NCI-H69 (cell line): ENCODE data around the gene CYP4F2.
A peak's percentile ranks its signal among the peaks of the same experiment; 100 is the strongest.
"Not testable (repeated sequence)": the region's sequence is repeated elsewhere in the genome, so short reads cannot be mapped to it uniquely, and the experiment has no call there.

Source experiments
- DNase-seq: peaks from one replicate; lab custom pipeline; 2025; lab: John Stamatoyannopoulos, UW

The CYP4F2 gene, protein sequence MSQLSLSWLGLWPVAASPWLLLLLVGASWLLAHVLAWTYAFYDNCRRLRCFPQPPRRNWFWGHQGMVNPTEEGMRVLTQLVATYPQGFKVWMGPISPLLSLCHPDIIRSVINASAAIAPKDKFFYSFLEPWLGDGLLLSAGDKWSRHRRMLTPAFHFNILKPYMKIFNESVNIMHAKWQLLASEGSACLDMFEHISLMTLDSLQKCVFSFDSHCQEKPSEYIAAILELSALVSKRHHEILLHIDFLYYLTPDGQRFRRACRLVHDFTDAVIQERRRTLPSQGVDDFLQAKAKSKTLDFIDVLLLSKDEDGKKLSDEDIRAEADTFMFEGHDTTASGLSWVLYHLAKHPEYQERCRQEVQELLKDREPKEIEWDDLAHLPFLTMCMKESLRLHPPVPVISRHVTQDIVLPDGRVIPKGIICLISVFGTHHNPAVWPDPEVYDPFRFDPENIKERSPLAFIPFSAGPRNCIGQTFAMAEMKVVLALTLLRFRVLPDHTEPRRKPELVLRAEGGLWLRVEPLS

GRCh38 chr19:15897738-15898276 is at the start of gene CYP4F2:
Gene CYP4F2 (minus strand): TSS chr19:15898074. CDS start chr19:15897611, 463 bp downstream.
- no peak for DNase-seq

- no peak for DNase-seq
Observed at GRCh38 chr19:15945301-15945700, 47.4 kb upstream of the CYP4F2 start.

DNA sequence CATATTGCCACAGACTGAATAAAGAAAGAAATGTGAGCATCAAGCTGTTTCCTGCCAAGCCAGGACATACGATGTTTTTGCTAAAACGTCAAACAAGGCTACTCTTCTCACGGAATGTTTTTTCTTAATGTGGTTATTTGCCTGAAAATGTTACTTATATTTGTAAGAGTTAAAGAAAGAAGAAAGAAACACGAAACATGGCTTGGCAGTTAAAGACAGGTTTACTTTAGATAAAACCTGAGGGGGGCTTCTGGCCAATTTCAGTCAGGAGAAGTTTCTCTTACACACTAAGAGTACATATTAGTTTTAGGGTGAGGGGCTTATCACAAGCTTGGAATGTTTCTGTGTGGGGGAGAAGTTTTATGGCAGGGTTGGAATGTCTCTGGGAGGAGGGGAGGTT is 46.5 kb upstream of the CYP4F2 start:
- no peak for DNase-seq

- DNase-seq: no peak
Observed at GRCh38 chr19:15937771-15938170, 39.9 kb upstream of the CYP4F2 start.

- no peak for DNase-seq
Observed at GRCh38 chr19:15936950-15937349, 39.1 kb upstream of the CYP4F2 start.

DNA sequence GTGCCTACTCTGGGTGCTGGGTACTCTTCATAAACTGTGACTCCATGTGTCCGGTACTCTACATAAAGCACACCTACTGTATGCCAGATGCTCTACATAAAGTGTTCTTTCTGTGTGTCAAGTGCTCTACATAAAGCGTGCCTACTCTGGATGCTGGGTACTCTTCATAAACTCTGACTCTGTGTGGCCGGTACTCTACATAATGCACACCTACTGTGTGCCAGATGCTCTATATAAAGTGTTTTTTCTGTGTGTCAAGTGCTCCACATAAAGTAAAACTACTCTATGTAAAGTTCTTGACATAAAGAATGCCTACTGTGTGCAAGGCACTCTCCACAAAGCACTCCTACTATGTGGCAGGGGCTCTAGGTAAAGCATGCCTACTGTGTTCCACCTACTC is 38.3 kb upstream of the CYP4F2 start:
- no peak for DNase-seq

DNA sequence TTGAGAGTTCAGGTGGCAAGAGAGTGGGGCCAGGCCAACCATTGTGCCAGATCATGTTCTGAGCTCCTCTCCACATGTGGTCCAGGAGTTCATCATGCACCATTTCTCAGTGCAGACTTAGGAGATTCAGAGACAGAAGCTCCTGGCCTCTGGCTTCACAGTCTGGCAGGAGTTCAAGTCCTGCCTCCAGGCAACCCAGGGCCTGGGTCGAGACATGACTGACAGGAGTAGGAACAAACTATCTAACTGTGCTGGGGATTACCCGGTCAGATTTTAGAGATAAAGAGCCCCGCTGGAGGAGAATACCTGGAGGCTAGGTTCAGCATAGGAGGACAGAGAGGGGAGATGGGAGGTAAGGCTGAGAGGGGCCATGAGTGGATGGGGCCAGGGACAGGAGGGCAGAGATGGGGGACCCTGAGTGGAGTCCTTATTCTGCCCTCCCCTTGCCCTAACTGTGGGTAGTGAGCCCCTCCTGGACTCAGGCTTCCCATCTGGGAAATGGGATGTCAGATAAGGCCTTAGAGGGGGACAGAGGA is 37.4 kb upstream of the CYP4F2 start:
- no peak for DNase-seq

DNA sequence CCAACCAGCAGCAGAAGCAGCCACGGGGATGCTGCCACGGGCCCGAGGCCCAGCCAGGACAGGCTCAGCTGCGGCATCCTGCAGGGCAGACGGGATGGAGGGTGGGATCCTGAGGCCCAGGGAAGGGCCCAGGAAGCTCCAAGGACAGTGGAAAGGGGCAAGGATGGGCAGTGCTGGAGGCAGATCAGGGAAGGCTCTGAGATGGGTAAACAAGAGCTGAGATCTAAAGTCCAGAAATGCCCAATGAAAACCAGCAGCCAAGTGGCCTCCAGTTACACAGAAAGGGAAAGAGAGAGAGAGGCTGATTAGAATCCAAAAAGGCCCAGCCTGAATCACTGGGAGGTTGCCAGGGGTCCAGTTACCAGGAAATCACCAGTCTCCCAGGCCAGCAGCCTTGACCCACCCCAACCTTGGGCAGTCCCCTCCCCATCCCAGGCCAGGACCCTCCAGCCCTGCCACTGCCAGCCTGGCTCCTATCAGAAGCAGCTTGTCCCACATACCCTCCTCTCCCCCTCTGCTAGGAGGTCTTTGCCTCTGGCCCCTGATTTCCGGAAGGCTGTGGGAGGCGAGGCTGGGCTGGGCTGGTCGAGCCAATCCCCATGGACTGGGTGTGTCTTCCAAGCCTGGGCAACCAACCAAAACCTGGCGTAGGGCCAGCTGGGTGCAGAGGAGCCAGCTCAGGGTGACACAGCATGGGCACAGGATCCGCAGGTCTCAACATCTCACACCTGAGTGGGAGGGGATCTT is 36.6 kb upstream of the CYP4F2 start, which contains the start of gene CYP4F11:
Gene CYP4F11, minus strand, starts transcription at position 198 of the 747 bp plus-strand sequence. Its CDS starts 121 bp downstream, at position 77.
- peak; percentile 20 for DNase-seq

DNA sequence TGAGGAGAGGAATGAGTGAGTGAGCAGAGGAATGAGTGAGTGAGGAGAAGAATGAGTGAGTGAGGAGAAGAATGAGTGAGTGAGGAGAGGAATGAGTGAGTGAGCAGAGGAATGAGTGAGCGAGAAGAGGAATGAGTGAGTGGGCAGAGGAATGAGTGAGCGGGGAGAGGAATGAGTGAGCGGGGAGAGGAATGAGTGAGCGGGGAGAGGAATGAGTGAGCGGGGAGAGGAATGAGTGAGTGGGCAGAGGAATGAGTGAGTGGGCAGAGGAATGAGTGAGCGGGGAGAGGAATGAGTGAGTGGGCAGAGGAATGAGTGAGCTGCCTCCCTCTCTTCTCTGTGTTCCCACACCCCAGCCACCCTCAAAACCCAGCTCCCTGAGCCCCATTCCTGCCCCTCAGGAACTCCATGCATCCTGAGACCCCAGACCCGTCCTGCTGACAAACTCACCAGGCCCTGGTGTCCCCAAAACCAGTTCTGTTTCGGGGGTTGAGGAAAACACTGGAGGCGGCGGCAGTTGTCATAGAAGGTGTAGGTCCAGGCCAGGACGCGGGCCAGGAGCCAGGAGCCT is 36.0 kb upstream of the CYP4F2 start:
- DNase-seq: not testable (repeated sequence)

DNA sequence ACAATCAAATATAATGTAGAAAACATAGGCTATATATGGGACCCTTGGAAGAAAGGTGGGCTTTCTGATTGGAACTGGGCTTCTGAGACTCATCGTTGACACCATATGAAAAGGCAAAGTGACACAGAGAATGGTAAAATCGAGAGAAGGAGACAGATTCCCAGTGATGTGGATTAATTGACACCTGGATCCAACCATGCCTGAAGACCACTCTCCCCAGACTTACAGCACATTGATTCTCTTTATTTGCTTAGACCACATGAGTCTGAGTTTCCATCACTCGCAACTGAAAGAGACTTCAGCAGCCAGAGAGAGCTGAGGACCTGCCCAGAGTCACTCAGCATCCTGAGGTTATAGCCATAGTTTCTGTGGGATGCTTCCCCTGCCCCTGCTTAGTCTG is 30.4 kb upstream of the CYP4F2 start:
- no peak for DNase-seq

DNA sequence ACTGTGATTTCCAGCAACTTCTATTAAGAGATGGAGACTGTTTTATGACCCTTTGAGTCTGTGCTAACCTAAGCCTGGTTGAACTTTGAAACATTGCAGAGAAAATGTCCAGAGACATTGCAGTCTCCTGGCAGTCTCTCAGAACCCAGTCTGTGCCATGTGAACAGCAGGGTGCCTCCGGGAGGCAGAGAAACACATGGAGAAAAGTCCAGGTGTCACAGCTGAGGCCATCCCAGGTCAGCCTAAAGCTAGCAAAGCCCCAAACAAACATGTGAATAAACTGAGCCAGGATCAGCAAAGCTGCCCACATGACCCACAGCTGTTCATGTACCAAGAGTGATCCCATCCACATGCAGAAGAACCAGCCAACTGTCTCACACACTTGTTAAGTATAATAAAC is 28.6 kb upstream of the CYP4F2 start:
- no peak for DNase-seq

- no peak for DNase-seq
Observed at GRCh38 chr19:15923702-15924101, 25.8 kb upstream of the CYP4F2 start.

DNA sequence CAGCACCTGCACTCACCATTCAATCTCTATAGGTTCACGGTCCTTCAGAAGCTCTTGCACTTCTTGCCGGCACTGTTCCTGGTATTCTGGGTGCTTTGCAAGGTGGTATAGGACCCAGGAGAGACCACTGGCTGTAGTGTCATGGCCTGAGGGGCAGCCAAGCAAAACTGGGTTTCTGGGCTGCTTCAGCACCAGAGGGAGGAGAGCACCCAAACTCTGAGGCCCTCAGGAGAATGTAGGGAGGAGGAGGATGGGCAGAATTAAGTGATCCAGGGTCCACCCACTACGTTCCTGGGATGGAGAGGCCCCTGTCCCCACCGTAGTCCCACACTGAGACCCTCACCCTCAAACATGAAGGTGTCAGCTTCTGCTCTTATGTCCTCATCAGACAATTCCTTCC is 24.1 kb upstream of the CYP4F2 start:
- no peak for DNase-seq

DNA sequence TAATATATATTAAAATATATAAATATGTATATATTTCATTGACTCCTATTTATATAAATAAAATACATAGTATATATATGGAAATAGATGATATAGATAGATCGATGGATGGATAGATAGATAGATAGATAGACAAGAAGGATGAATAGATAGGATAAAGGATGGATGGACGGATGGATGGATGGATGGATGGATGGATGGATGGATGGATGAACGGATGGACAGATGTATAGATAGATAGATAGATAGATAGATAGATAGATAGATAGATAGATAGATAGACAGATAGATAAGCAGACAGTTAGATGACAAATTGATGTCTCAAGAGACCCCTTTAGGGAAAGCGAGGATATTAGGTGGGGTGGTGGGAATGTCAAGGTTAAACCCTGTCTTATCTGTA is 21.4 kb upstream of the CYP4F2 start:
- DNase-seq: no peak

DNA sequence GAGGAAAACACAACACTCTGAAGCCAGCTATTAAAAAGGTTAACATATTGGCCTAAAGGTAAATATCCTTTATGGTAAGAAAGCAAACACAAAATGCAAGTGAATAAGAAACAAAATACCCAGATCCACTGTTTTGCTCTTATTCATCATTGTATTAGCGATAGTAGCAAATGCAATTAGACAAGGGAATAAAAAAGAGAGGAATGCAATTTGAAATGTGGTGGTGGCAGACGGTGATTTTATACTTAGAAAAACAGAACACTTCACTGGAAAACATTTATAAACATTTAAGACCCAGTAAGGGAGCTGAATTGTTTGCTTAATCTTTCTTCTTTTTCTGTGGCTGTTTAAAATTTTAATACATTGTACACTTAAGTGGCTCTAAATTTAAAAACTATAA is 17.2 kb upstream of the CYP4F2 start:
- DNase-seq: no peak

GRCh38 chr19:15913830-15914229 is 16.0 kb upstream of the CYP4F2 start:
- no peak for DNase-seq

DNA sequence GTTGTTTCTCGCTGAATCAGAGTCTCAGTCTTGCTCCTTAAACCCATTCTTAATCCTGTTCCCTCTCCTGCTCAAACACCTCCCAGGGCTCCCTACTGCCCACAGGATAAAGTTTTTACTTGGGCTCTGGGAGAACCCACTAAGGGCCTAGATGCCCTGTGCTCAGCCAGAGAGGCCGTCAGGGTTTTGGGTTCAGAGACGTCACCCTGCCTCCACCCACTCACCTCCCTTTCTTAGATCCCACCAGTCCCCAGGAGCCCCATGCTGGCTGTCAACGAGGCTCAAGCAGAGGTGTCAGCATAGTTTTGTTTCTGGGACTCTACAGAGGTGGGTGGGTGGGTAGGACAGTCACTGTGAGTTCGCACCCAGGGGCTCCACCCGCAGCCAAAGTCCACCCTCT is 15.5 kb upstream of the CYP4F2 start:
- no peak for DNase-seq

- no peak for DNase-seq
Observed at GRCh38 chr19:15911599-15912235, 13.8 kb upstream of the CYP4F2 start.

- DNase-seq: no peak
Observed at GRCh38 chr19:15905026-15905425, 7.2 kb upstream of the CYP4F2 start.

DNA sequence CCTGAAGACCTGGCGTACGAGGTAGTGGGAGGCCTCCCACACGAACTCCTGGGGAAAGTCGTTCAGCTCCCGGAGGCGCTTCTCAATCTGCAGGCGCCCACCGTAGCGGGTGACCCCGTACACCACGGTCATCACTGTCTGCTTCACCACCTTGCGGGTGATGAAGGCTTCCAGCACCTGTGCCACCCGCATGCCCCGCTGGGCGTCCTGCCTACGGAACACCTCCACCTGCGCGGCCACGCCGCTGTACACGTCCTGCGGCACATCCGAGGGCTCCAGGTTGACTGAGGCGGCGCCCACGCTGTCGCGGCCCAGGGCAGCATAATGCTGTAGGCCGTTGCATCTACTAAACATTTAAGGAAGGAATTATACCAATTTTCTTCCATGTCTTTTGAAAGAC is 5.0 kb upstream of the CYP4F2 start:
- DNase-seq: not testable (repeated sequence)

DNA sequence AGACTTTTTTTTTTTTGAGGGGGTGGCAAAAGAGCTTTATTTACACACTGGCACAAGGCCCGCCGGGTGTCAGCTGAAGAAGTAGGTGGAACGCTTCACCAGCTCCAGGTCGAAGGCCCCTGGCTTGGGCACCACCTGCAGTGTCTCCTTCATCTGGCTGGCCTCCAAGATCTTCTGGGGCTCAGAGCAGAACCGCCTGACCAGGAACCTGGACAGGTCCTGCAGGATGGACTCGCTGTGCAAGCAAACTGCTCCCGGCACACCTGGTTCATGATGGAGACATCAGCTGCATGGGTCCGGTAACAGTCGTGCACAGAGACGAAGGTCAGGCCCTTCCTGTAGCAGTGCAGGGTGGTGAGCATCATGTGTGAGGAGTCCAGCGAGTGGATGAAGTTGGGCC is 4.4 kb upstream of the CYP4F2 start:
- no peak for DNase-seq

DNA sequence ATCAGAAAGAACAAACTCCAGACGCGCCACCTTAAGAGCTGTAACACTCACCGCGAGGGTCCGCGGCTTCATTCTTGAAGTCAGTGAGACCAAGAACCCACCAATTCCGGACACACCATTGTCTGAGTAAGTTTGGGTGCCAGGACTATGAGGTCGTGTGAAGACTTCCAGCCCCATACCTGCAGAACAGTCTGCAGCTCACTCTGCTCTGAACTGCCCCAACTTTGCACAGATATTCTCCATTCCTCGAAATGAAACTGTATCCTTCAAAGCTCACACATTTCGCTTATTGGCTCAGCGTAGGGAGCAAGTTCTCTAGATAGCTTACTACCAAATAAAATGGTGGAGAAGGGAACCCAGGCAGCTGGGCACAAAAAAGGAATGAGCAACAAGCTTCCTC is 2.6 kb upstream of the CYP4F2 start:
- DNase-seq: no peak
